HepG2 (cell line): ENCODE data around the gene ARMH3. TPM values are rescaled to one million over a fixed set of nuclear protein-coding genes. Genes with fewer than 3 reads are reported as not detected.

Source experiments
- ATAC-seq: fragments of 200-7000 bp; cut with Tn5 transposase; 3 replicates; pipeline ENCODE4 v1.9.1; 2020; ENCODE audit warnings: mild to moderate bottlenecking, moderate library complexity
- BruUV-seq: library from RNA; stranded (reverse); fragments of 400-500 nt; replicated peaks from 2 replicates; lab custom pipeline; 2021; lab: Mats Ljungman, UMichigan
- CTCF ChIA-PET: fragments of 300-600 bp; formaldehyde crosslinking; extraction: SDS; loops from one replicate; lab custom pipeline; 2021; ENCODE audit warnings: low total read pairs, inconsistent platforms, low intra/inter-chr PET ratio; lab: Yijun Ruan, JAX
- POLR2A ChIA-PET: fragments of 350-600 bp; sonication (Branson Sonifier 250); formaldehyde crosslinking; loops from one replicate; lab custom pipeline; 2020; ENCODE audit warnings: antibody characterized with exemption, inconsistent platforms; lab: Yijun Ruan, JAX
- DNase-seq: peaks from one replicate; pipeline ENCODE4 v3.0.0-alpha.2; 2015; ENCODE audit warnings: low spot score
- FAIRE-seq: peaks from 3 replicates; lab custom pipeline; 2011; peaks lifted over from hg19 to GRCh38; lab: Jason Lieb, UNC
- H2AFZ ChIP-seq: one replicate; pipeline ENCODE4 v1.6.1; 2011; ENCODE audit warnings: low read length, inconsistent platforms
- H3K27ac ChIP-seq: fragments of 300-600 bp; 3 replicates; pipeline ENCODE4 v1.8.0; 2011; ENCODE audit warnings: mixed run types, mild to moderate bottlenecking, mixed read lengths, low read length, inconsistent platforms; ENCODE audit not compliant: insufficient read depth; ENCODE audit errors: extremely low read length
- H3K27me3 ChIP-seq, 2 experiments: fragments of 200-600 bp in 1 of 2; 2 replicates in 1 of 2; 3 replicates in 1 of 2; pipeline versions ENCODE4 v1.6.0 to v1.8.0; 2011; ENCODE audit warnings: low read length in 2 of 2, mild to moderate bottlenecking in 2 of 2, moderate library complexity in 2 of 2, inconsistent platforms in 1 of 2; ENCODE audit not compliant: insufficient read depth in 2 of 2, control insufficient read depth in 1 of 2
- H3K36me3 ChIP-seq, 2 experiments: fragments of 200-600 bp in 1 of 2; replicated peaks in 1 of 2; 2 replicates in 1 of 2; 3 replicates in 1 of 2; pipeline versions ENCODE4 v1.5.1 to v1.8.0; 2011; ENCODE audit warnings: low read length in 2 of 2, inconsistent platforms in 1 of 2; ENCODE audit not compliant: insufficient read depth in 2 of 2, control insufficient read depth in 1 of 2
- H3K4me1 ChIP-seq: 2 replicates; pipeline ENCODE4 v1.5.1; 2012; ENCODE audit warnings: low read length, inconsistent platforms; ENCODE audit not compliant: insufficient read depth
- H3K4me2 ChIP-seq: 2 replicates; pipeline ENCODE4 v1.6.0; 2011; ENCODE audit warnings: low read depth, low read length, inconsistent platforms
- H3K4me3 ChIP-seq, 3 experiments: fragments of 200-600 bp in 1 of 3; sonication (generic), shearing (Covaris generic) in 1 of 3; replicated peaks in 1 of 3; 2 replicates each; pipeline ENCODE4 v1.5.1; 2011 to 2016; ENCODE audit warnings: low read length in 3 of 3, inconsistent platforms in 2 of 3, low read depth in 2 of 3, mild to moderate bottlenecking in 2 of 3, control low read depth in 1 of 3, mixed read lengths in 1 of 3; ENCODE audit not compliant: insufficient read depth in 1 of 3
- H3K79me2 ChIP-seq: one replicate; pipeline ENCODE4 v1.6.1; 2011; ENCODE audit warnings: low read length, inconsistent platforms; ENCODE audit not compliant: insufficient read depth
- H3K9ac ChIP-seq: 2 replicates; pipeline ENCODE4 v1.6.0; 2011; ENCODE audit warnings: mild to moderate bottlenecking, low read depth, low read length, inconsistent platforms; ENCODE audit not compliant: insufficient read depth
- H3K9me3 ChIP-seq: 2 replicates; pipeline ENCODE4 v1.5.1; 2012; ENCODE audit warnings: mild to moderate bottlenecking, low read length
- H4K20me1 ChIP-seq: 2 replicates; pipeline ENCODE4 v1.6.0; 2011; ENCODE audit warnings: inconsistent platforms, mild to moderate bottlenecking, low read length, moderate library complexity; ENCODE audit not compliant: insufficient read depth
- CREM ChIP-seq, 2 experiments: sonication (generic) in 1 of 2; formaldehyde crosslinking in 1 of 2; IDR thresholded peaks; 2 replicates each; pipeline versions ENCODE4 v1.4.0 to v1.6.1; 2016 to 2020; ENCODE audit warnings: antibody characterized with exemption in 1 of 2, mild to moderate bottlenecking in 1 of 2, missing genetic modification reagents in 1 of 2
- FOSL1 ChIP-seq: sonication (generic); formaldehyde crosslinking; IDR thresholded peaks from 2 replicates; pipeline ENCODE4 v1.9.0; 2021; ENCODE audit warnings: missing genetic modification reagents, borderline replicate concordance
- FOSL2 ChIP-seq: sonication (generic); formaldehyde crosslinking; IDR thresholded peaks from 2 replicates; pipeline ENCODE4 v1.4.0; 2020; ENCODE audit warnings: missing genetic modification reagents
- FOXA1 ChIP-seq, 2 experiments: fragments of 450-650 bp in 1 of 2; sonication (generic) in 1 of 2; formaldehyde crosslinking in 1 of 2; IDR thresholded peaks; 2 replicates each; pipeline versions ENCODE4 v1.4.0 to v1.6.1; 2016 to 2020; ENCODE audit warnings: missing genetic modification reagents in 1 of 2
- HDAC2 ChIP-seq: sonication (generic); formaldehyde crosslinking; IDR thresholded peaks from 2 replicates; pipeline ENCODE4 v1.4.0; 2020; ENCODE audit warnings: missing genetic modification reagents
- HOXA5 ChIP-seq: sonication (generic); formaldehyde crosslinking; IDR thresholded peaks from 2 replicates; pipeline ENCODE4 v1.4.0; 2020; ENCODE audit warnings: missing genetic modification reagents
- MAZ ChIP-seq, 2 experiments: sonication (generic) in 1 of 2; formaldehyde crosslinking in 1 of 2; IDR thresholded peaks; 2 replicates each; pipeline versions ENCODE4 v1.5.0 to v1.6.1; 2012 to 2020; ENCODE audit warnings: low read depth in 2 of 2, mild to moderate bottlenecking in 2 of 2, borderline replicate concordance in 1 of 2, improper control_type of control experiment in 1 of 2, low read length in 1 of 2, missing genetic modification reagents in 1 of 2, moderate library complexity in 1 of 2
- MEIS2 ChIP-seq: sonication (generic); formaldehyde crosslinking; IDR thresholded peaks from 2 replicates; pipeline ENCODE4 v1.9.0; 2021; ENCODE audit warnings: mild to moderate bottlenecking, missing genetic modification reagents
- NFIC ChIP-seq: IDR thresholded peaks from 2 replicates; pipeline ENCODE4 v1.6.1; 2012; ENCODE audit warnings: mild to moderate bottlenecking, low read length, inconsistent platforms
- RARA ChIP-seq: IDR thresholded peaks from 2 replicates; pipeline ENCODE4 v1.6.1; 2016; ENCODE audit warnings: missing genetic modification reagents, missing compliant biosample characterization
- RBAK ChIP-seq: sonication (generic); formaldehyde crosslinking; IDR thresholded peaks from 2 replicates; pipeline ENCODE4 v1.5.1; 2020; ENCODE audit warnings: mild to moderate bottlenecking, missing genetic modification reagents
- RFX3 ChIP-seq: IDR thresholded peaks from 2 replicates; pipeline ENCODE4 v1.6.1; 2016; ENCODE audit warnings: missing biosample characterization, missing genetic modification reagents
- SAP130 ChIP-seq: IDR thresholded peaks from 2 replicates; pipeline ENCODE4 v1.6.1; 2016; ENCODE audit warnings: low read depth
- SOX13 ChIP-seq, 3 experiments: fragments of 450-650 bp in 1 of 3; sonication (generic) in 1 of 3; formaldehyde crosslinking in 1 of 3; IDR thresholded peaks in 2 of 3; conservative IDR thresholded peaks in 1 of 3; 2 replicates each; pipeline versions ENCODE4 v1.5.0 to v1.6.1; 2016 to 2020; ENCODE audit warnings: antibody characterized with exemption in 1 of 3, mild to moderate bottlenecking in 1 of 3, missing compliant biosample characterization in 1 of 3, missing genetic modification reagents in 1 of 3, moderate library complexity in 1 of 3
- ZBTB8A ChIP-seq: sonication (generic); formaldehyde crosslinking; IDR thresholded peaks from 2 replicates; pipeline ENCODE4 v1.4.0; 2020; ENCODE audit warnings: mild to moderate bottlenecking, low read depth, missing genetic modification reagents, borderline replicate concordance
- ZIK1 ChIP-seq: sonication (generic); formaldehyde crosslinking; IDR thresholded peaks from 2 replicates; pipeline ENCODE4 v1.5.0; 2020; ENCODE audit warnings: mild to moderate bottlenecking, low read depth, missing genetic modification reagents, borderline replicate concordance
- ZKSCAN1 ChIP-seq: fragments of 150-350 bp; IDR thresholded peaks from 2 replicates; pipeline ENCODE4 v1.6.1; 2014; ENCODE audit warnings: low read length
- ZMYM3 ChIP-seq: sonication (generic); formaldehyde crosslinking; IDR thresholded peaks from 2 replicates; pipeline ENCODE4 v1.5.1; 2020; ENCODE audit warnings: mild to moderate bottlenecking, missing genetic modification reagents
- ZNF224 ChIP-seq: sonication (generic); formaldehyde crosslinking; IDR thresholded peaks from 2 replicates; pipeline ENCODE4 v1.5.0; 2020; ENCODE audit warnings: mild to moderate bottlenecking, missing genetic modification reagents
- ZNF3 ChIP-seq: IDR thresholded peaks from 2 replicates; pipeline ENCODE4 v1.7.0; 2017; ENCODE audit warnings: inconsistent platforms
- ZNF607 ChIP-seq: sonication (generic); formaldehyde crosslinking; IDR thresholded peaks from 2 replicates; pipeline ENCODE4 v1.5.1; 2020; ENCODE audit warnings: missing genetic modification reagents, mild to moderate bottlenecking, borderline replicate concordance
- WGBS: methylation state at CpG from one replicate; pipeline ENCODE4 v1.1.6; 2017; ENCODE audit warnings: low lambda C conversion rate; 5-methylcytosine and 5-hydroxymethylcytosine counted together
- in situ Hi-C: cut with HindIII; loops from 2 replicates; pipeline ENCODE4 v1.10.0; 2017; ENCODE audit warnings: low pct_unique_long_range_greater_than_20kb; ENCODE audit not compliant: extremely low pct_ligation_motif_present
- intact Hi-C: fragments of 100-400 bp; cut with micrococcal nuclease; formaldehyde crosslinking; loops from one replicate; pipeline ENCODE4 v1.10.0; 2022; ENCODE audit not compliant: unreplicated experiment
- polyA plus RNA-seq, 8 experiments: library from polyadenylated mRNA; depleted of rRNA in 3 of 8; stranded (reverse) in 7 of 8; unstranded in 1 of 8; fragments of >200 nt; fragmentation: Illumina TruSeq in 4 of 8; extraction: Trizol in 4 of 8; gene quantifications; 2 replicates each; pipeline versions ENCODE4 v1.2.1 to v1.2.3, GENCODE V29; 2011 to 2016; ENCODE audit warnings: low read depth in 4 of 8, missing spikeins in 1 of 8, mixed read lengths in 1 of 8; ENCODE audit not compliant: insufficient read depth in 1 of 8
- total RNA-seq, 5 experiments: library from RNA; depleted of rRNA; stranded (reverse); fragments of >200 nt; fragmentation: Illumina TruSeq; extraction: Trizol; gene quantifications; 2 replicates each; pipeline ENCODE4 v1.2.3, GENCODE V29; 2016; ENCODE audit warnings: low read depth in 1 of 5
- TF ChIP-seq, protein P1 (sequence below): IDR thresholded peaks from 2 replicates; pipeline ENCODE4 v1.4.0; 2020; ENCODE audit warnings: mild to moderate bottlenecking, missing genetic modification reagents

Gene ARMH3
- total and polyA plus RNA-seq, 2 of the 13 experiments (the other 11 are each of a cell fraction or from before 2014, with no cell fraction given) = 8.4 to 16.9 TPM

DNA sequence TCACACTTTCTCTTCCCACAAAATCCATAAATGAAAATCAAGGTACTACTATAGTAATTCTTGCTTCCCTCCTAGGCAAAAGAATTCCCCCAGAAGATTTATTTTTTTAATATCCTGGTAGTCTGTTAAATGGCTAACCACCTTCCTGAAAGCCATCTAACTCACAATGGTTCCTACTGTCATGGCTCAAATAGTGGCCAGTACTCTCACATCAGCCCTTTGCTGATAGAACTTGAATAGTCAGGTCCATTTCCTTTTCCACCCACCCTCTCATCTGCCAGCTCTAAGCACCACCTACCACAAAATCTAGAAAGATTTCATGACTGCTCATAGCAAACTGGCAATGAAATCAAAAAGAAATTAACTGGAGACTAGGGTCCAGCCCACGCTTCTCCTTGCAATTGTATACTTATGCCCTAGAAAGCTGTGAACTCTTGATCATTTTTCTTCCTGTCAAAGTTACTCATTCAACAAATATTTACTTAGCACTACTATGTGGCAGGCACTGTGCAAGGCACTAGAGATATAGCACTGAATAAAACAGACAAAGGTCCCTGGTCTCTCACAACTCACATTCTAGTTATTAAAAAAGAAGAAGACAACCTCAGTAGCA is 60.4 kb downstream of the ARMH3 start:
- intact Hi-C loops (no loop called here), in situ Hi-C loops (no loop called here)
- peaks cover 14% of the 10 kb centered on the region for H3K4me1 ChIP-seq
- no peak overlapping the region for H3K4me3 ChIP-seq
- peaks cover 13 to 43% of the 10 kb centered on the region in 2 experiments for H3K36me3 ChIP-seq
- H3K4me2 ChIP-seq = 0 out of 2 replicates have a peak overlapping the region, but pooled peaks have one; percentile 13
- H3K9me3 ChIP-seq = no peaks in the 10 kb centered on the region
- FAIRE-seq (no peak), DNase-seq (peak; percentile 33), ATAC-seq (peak; percentile 60; the same call in 2 of the 3 replicates)
- H3K9ac ChIP-seq = no peak overlapping the region
- BruUV-seq = TSS peak; percentile 27
- POLR2A ChIA-PET = no interaction called here
- H3K27ac ChIP-seq = no peak overlapping the region
- no peaks in the 10 kb centered on the region for H3K27me3 ChIP-seq
- no peak overlapping the region for H2AFZ ChIP-seq
- no peaks in the 10 kb centered on the region for H3K79me2 ChIP-seq
- CTCF ChIA-PET = no interaction called here
- H4K20me1 ChIP-seq = no peaks in the 10 kb centered on the region
- 59% methylated on average over 1 of the region's 1 CpG for WGBS
- TF ChIP-seq MAZ (IDR thresholded peaks at IDR 0.05; ENCODE audit: borderline replicate concordance, low read depth, low read length) = no peak
- no peak for TF ChIP-seq MAZ (CRISPR knock-in tag; IDR thresholded peaks at IDR 0.05; ENCODE audit: low read depth)
- 0 out of 2 replicates have a peak, but pooled peaks have one; percentile 12 for TF ChIP-seq CREM (IDR thresholded peaks at IDR 0.05)
- no peak for TF ChIP-seq CREM (CRISPR knock-in tag; IDR thresholded peaks at IDR 0.05)
- peak; percentile 65; the same call in 1 of the 2 replicates for TF ChIP-seq FOSL1
- TF ChIP-seq HOXA5 = peak; percentile 99
- TF ChIP-seq, protein P1, sequence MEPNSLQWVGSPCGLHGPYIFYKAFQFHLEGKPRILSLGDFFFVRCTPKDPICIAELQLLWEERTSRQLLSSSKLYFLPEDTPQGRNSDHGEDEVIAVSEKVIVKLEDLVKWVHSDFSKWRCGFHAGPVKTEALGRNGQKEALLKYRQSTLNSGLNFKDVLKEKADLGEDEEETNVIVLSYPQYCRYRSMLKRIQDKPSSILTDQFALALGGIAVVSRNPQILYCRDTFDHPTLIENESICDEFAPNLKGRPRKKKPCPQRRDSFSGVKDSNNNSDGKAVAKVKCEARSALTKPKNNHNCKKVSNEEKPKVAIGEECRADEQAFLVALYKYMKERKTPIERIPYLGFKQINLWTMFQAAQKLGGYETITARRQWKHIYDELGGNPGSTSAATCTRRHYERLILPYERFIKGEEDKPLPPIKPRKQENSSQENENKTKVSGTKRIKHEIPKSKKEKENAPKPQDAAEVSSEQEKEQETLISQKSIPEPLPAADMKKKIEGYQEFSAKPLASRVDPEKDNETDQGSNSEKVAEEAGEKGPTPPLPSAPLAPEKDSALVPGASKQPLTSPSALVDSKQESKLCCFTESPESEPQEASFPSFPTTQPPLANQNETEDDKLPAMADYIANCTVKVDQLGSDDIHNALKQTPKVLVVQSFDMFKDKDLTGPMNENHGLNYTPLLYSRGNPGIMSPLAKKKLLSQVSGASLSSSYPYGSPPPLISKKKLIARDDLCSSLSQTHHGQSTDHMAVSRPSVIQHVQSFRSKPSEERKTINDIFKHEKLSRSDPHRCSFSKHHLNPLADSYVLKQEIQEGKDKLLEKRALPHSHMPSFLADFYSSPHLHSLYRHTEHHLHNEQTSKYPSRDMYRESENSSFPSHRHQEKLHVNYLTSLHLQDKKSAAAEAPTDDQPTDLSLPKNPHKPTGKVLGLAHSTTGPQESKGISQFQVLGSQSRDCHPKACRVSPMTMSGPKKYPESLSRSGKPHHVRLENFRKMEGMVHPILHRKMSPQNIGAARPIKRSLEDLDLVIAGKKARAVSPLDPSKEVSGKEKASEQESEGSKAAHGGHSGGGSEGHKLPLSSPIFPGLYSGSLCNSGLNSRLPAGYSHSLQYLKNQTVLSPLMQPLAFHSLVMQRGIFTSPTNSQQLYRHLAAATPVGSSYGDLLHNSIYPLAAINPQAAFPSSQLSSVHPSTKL (CRISPR knock-in tag) = peak; percentile 55
- TF ChIP-seq ZMYM3 = no peak
- peak; percentile 74 for TF ChIP-seq FOSL2 (CRISPR knock-in tag)
- no peak for TF ChIP-seq ZIK1
- TF ChIP-seq MEIS2 = peak; percentile 70; the same call in 1 of the 2 replicates
- TF ChIP-seq RARA (CRISPR knock-in tag) = peak; percentile 34; the same call in 1 of the 2 replicates
- no peak for TF ChIP-seq SOX13 (IDR thresholded peaks at IDR 0.05)
- TF ChIP-seq SOX13 (CRISPR knock-in tag; conservative IDR thresholded peaks at IDR 0.05 in 1 of 2, IDR thresholded peaks at IDR 0.05 in 1 of 2) = peak in 1 of 2 experiments; percentile 26; a peak in 1 of 4 replicates
- TF ChIP-seq ZBTB8A (CRISPR knock-in tag) = no peak
- no peak for TF ChIP-seq ZNF607 (CRISPR knock-in tag)
- TF ChIP-seq HDAC2 = 0 out of 2 replicates have a peak, but pooled peaks have one; percentile 17
- TF ChIP-seq RFX3 (CRISPR knock-in tag) = no peak
- TF ChIP-seq RBAK (CRISPR knock-in tag) = no peak
- 0 out of 2 replicates have a peak, but pooled peaks have one; percentile 30 for TF ChIP-seq SAP130 (CRISPR knock-in tag)
- peak; percentile 87 for TF ChIP-seq ZKSCAN1
- TF ChIP-seq ZNF224 = no peak
- peak; percentile 76; the same call in 1 of the 2 replicates for TF ChIP-seq ZNF3
- no peak for TF ChIP-seq NFIC
- TF ChIP-seq FOXA1 (IDR thresholded peaks at IDR 0.05) = no peak
- TF ChIP-seq FOXA1 (CRISPR knock-in tag; IDR thresholded peaks at IDR 0.05) = peak; percentile 31; the same call in 1 of the 2 replicates
